Smooth muscle cell (in vitro differentiated cells): ENCODE measurements around the gene ALG14. TPM values are rescaled to one million over a fixed set of nuclear protein-coding genes. Genes with fewer than 3 reads are reported as not detected.

Source experiments
- DNase-seq: peaks from one replicate; lab custom pipeline; 2025; ENCODE audit not compliant: unreplicated experiment; lab: John Stamatoyannopoulos, UW
- H2AFZ ChIP-seq: fragments of 200-600 bp; sonication (generic); 2 replicates; pipeline ENCODE4 v1.6.0; 2016; ENCODE audit warnings: antibody characterized with exemption, low read depth, mild to moderate bottlenecking
- H3F3A ChIP-seq: fragments of 200-600 bp; sonication (generic); 2 replicates; pipeline ENCODE4 v1.6.0; 2017; ENCODE audit warnings: antibody characterized with exemption, low read depth
- H3K27ac ChIP-seq: fragments of 200-600 bp; sonication (generic); 2 replicates; pipeline ENCODE4 v1.5.1; 2016; ENCODE audit warnings: low read depth, mild to moderate bottlenecking
- H3K27me3 ChIP-seq: fragments of 200-600 bp; sonication (generic); 2 replicates; pipeline ENCODE4 v1.6.1; 2016; ENCODE audit warnings: low read depth, mild to moderate bottlenecking
- H3K36me3 ChIP-seq: fragments of 200-600 bp; sonication (generic); 2 replicates; pipeline ENCODE4 v1.5.1; 2016; ENCODE audit warnings: low read depth
- H3K4me1 ChIP-seq: fragments of 200-600 bp; sonication (generic); 2 replicates; pipeline ENCODE4 v1.5.1; 2016; ENCODE audit warnings: low read depth
- H3K4me2 ChIP-seq: fragments of 200-600 bp; sonication (generic); 2 replicates; pipeline ENCODE4 v1.6.0; 2016; ENCODE audit warnings: mild to moderate bottlenecking
- H3K4me3 ChIP-seq: fragments of 200-600 bp; sonication (generic); 2 replicates; pipeline ENCODE4 v1.5.1; 2016; ENCODE audit warnings: mild to moderate bottlenecking
- H3K79me2 ChIP-seq: fragments of 200-600 bp; sonication (generic); 2 replicates; pipeline ENCODE4 v1.6.0; 2016; ENCODE audit warnings: low read depth, mild to moderate bottlenecking
- H3K9ac ChIP-seq: fragments of 200-600 bp; sonication (generic); 2 replicates; pipeline ENCODE4 v1.6.0; 2016; ENCODE audit warnings: low read depth
- H3K9me3 ChIP-seq: fragments of 200-600 bp; sonication (generic); replicated peaks from 2 replicates; pipeline ENCODE4 v1.5.1; 2016; ENCODE audit warnings: low read depth
- H4K20me1 ChIP-seq: fragments of 200-600 bp; sonication (generic); 2 replicates; pipeline ENCODE4 v1.6.0; 2016; ENCODE audit warnings: low read depth
- WGBS: methylation state at CpG from one replicate; pipeline ENCODE4 v1.1.7; 2016; ENCODE audit warnings: low lambda C conversion rate; 5-methylcytosine and 5-hydroxymethylcytosine counted together
- polyA plus RNA-seq: library from polyadenylated mRNA; unstranded; fragments of >200 nt; fragmentation: Nextera tagmentation; extraction: Ambion mirVana; gene quantifications from 2 replicates; pipeline ENCODE4 v1.2.1, GENCODE V29; 2016
- total RNA-seq: library from RNA; depleted of rRNA; stranded (reverse); fragments of >200 nt; gene quantifications from 2 replicates; pipeline ENCODE4 v1.2.3, GENCODE V29; 2014
- TF ChIP-seq, protein P1 (sequence below): fragments of 200-600 bp; sonication (generic); IDR thresholded peaks from 2 replicates; pipeline ENCODE4 v1.5.1; 2017; ENCODE audit warnings: borderline replicate concordance, mild to moderate bottlenecking, antibody characterized with exemption; ENCODE audit not compliant: insufficient read depth, poor library complexity, severe bottlenecking

ALG14 gene
- total and polyA plus RNA-seq, 2 experiments from 2014 or later, result 2.4 to 5.5 TPM

GRCh38 chr1:94980582-94981574, 91.9 kb downstream of the ALG14 start:
- Histone ChIP-seq H3K27me3 (no peaks in the 10 kb centered on the region), H3K9me3 (no peaks in the 10 kb centered on the region), H3K36me3 (no peaks in the 10 kb centered on the region), H3K4me3 (no peak overlapping the region), H3K79me2 (no peaks in the 10 kb centered on the region), H3K4me2 (peak overlapping the region; percentile 77), H3K27ac (peak overlapping the region; percentile 84), H4K20me1 (no peaks in the 10 kb centered on the region), H2AFZ (no peak overlapping the region), H3F3A (peaks cover 20% of the 10 kb centered on the region), H3K4me1 (peaks cover 40% of the 10 kb centered on the region), H3K9ac (peak overlapping the region; percentile 38)
- DNase-seq, result no peak
- TF ChIP-seq, protein P1, sequence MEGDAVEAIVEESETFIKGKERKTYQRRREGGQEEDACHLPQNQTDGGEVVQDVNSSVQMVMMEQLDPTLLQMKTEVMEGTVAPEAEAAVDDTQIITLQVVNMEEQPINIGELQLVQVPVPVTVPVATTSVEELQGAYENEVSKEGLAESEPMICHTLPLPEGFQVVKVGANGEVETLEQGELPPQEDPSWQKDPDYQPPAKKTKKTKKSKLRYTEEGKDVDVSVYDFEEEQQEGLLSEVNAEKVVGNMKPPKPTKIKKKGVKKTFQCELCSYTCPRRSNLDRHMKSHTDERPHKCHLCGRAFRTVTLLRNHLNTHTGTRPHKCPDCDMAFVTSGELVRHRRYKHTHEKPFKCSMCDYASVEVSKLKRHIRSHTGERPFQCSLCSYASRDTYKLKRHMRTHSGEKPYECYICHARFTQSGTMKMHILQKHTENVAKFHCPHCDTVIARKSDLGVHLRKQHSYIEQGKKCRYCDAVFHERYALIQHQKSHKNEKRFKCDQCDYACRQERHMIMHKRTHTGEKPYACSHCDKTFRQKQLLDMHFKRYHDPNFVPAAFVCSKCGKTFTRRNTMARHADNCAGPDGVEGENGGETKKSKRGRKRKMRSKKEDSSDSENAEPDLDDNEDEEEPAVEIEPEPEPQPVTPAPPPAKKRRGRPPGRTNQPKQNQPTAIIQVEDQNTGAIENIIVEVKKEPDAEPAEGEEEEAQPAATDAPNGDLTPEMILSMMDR, result no peak
- 66% methylated on average over 6 of the region's 6 CpGs for WGBS

DNA sequence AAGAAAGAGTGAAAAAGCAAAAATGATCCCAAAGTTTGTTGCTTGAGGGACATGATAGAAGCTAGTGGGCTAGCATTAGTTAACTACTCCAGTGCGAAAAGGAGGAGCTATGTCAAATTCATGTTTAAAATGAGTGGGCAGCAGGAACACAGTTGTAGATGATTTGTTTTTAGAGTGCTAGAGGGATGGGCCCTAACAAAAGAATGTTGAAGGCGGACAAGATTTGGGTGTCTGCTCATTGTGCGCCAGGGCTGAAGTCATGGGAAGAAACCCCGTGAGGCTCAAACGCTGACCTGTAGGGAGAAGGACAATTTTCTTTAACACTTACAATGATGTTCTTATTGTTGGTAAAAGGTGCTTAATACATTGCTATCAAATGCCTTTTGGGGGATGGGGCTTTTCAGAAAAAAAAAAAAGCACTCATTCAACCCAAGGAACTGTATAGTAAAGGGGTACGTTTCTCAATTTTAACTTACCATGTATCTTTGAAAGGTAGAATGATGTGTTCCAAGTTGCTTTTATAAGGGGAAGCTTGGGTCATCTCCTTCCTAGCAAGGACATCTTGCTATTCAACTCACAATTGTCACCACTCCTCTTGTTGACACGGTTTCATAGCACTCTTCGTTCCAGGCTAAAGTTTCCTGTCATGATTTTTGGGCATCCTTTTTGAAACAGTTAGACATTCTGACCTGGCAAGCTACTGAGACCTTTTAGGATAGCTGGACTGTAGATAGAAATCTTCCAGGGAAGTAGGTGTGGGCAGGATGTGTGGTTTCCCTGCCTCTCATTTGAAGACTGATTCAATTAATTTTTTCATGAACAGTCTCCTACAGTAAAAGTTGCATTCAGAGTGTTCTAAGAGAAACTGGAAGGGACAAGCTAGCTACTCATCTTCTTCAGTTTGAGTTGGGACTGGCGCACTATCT, 92.8 kb downstream of the ALG14 start:
- WGBS, result 84% methylated on average over 9 of the region's 9 CpGs
- peaks cover 31% of the 10 kb centered on the region for H3K4me1 ChIP-seq
- no peaks in the 10 kb centered on the region for H3K36me3 ChIP-seq
- peak overlapping the region; percentile 77 for H3K4me2 ChIP-seq
- H3K9ac ChIP-seq, result no peak overlapping the region
- peaks cover 20% of the 10 kb centered on the region for H3F3A ChIP-seq
- H3K4me3 ChIP-seq, result no peak overlapping the region
- no peaks in the 10 kb centered on the region for H3K9me3 ChIP-seq
- H4K20me1 ChIP-seq, result no peaks in the 10 kb centered on the region
- H3K79me2 ChIP-seq, result no peaks in the 10 kb centered on the region
- no peaks in the 10 kb centered on the region for H3K27me3 ChIP-seq
- H3K27ac ChIP-seq, result peak overlapping the region; percentile 84
- H2AFZ ChIP-seq, result no peak overlapping the region
- TF ChIP-seq, protein P1, result no peak
- no peak for DNase-seq

GRCh38 chr1:94979131-94979530, 93.6 kb downstream of the ALG14 start:
- H3K4me1 ChIP-seq, result peaks cover 34% of the 10 kb centered on the region
- 92% methylated on average over 5 of the region's 5 CpGs for WGBS
- peak overlapping the region; percentile 84 for H3K27ac ChIP-seq
- no peaks in the 10 kb centered on the region for H3K9me3 ChIP-seq
- H3K79me2 ChIP-seq, result no peaks in the 10 kb centered on the region
- no peaks in the 10 kb centered on the region for H4K20me1 ChIP-seq
- H3K4me3 ChIP-seq, result no peak overlapping the region
- H3K9ac ChIP-seq, result no peak overlapping the region
- TF ChIP-seq, protein P1, result no peak
- H3K36me3 ChIP-seq, result no peaks in the 10 kb centered on the region
- H3F3A ChIP-seq, result peaks cover 20% of the 10 kb centered on the region
- no peak overlapping the region for H3K4me2 ChIP-seq
- no peaks in the 10 kb centered on the region for H3K27me3 ChIP-seq
- no peak for DNase-seq
- H2AFZ ChIP-seq, result no peak overlapping the region
